Stimulated activated CD8-positive, alpha-beta memory T cell treated with anti-CD3 and anti-CD28 coated beads, Interleukin-4, amount 100 ng/mL, for 1 hour (primary cell): ENCODE results near the gene ATCAY.
"Not testable (repeated sequence)": the region's sequence is repeated elsewhere in the genome, so short reads cannot be mapped to it uniquely, and the experiment has no call there.

Experiments
- DNase-seq, 2 donors: peaks; one replicate each; pipeline ENCODE4 v3.0.0-alpha.2; 2020; ENCODE audit warnings: low read depth in 2 of 2, low spot score in 1 of 2

ATCAY gene

DNA sequence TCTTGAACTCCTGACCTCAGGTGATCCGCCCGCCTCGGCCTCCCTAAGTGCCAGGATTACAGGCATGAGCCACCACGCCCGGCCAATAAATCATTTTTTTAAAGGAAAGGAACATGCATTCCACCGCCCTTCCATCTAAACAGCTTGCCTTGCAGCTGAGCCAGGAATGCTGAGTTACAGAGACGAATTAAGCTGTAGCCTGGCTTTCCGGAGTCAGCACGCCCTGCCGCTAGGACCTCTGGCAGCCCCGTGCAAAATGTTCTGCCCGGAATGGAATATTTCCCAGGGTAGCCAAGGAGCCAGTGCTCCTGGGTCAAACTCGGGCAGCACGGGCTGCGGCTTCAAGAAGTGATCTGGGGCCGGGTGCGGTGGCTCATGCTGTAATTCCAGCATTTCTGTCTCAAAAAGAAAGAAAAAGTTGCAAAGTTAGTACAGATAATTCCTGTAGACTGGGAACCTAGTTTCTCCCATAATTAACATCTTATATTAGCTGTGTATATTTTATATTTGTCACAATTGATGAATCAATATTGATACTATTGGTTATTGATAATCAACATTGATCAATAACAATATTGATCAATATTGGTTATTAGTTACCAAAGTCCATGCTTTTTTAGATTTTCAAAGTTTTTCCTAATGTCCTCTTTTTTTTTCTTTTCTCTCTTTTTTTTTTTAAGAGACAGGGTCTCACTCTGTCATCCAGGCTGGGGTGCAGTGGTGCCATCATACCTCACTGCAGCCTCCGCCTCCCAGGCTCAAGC is 19.2 kb downstream of the ATCAY start:
- DNase-seq: no peak

DNA sequence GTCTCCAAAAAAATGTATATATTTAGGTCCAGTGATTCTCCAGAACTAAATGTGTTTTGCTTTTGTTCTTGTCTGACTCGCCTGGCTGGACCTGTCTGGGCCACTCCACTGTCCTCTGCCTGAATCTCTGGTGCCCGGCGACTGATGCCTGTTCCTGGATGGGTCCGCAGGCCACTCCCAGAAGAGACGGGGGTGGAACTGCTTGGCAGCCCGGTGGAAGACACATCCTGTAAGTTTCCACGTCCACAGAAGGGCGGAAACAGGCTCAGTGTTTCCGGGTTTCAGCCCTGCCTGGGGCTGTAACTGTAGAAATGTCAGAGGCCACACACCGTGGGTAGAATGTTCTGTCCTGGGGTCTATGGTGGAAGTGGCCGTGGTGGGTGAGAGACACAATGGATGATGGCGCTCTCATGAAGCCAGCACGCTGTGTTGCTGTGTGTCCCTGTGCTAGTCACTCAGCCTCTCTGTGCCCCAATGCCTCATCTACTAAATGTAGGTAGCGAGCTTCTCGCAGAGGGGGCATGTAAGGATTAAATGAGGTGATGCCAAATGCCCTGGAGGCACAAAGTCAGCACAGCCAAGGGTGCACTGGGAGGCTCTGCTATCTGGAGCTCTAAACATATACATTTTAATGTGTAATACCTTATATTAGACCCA is 22.0 kb downstream of the ATCAY start:
- DNase-seq: no peak

DNA sequence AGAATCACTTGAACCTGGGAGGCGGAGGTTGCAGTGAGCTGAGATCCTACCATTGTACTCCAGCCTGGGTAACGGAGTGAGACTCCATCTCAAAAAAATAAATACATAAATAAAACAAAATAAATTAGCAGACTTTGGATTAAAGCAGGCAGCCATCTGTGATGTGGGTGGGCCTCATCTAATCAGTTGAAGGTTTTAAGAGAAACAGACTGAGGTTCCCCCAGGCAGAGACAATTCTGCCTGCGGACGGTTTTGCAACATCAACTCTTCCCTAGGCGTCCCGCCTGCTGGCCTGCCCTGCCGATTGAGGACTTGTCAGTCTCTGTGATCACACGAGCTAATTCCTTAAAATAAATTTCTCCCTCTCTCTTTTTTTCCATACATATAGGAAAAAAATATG is 23.7 kb downstream of the ATCAY start:
- no peak for DNase-seq

DNA sequence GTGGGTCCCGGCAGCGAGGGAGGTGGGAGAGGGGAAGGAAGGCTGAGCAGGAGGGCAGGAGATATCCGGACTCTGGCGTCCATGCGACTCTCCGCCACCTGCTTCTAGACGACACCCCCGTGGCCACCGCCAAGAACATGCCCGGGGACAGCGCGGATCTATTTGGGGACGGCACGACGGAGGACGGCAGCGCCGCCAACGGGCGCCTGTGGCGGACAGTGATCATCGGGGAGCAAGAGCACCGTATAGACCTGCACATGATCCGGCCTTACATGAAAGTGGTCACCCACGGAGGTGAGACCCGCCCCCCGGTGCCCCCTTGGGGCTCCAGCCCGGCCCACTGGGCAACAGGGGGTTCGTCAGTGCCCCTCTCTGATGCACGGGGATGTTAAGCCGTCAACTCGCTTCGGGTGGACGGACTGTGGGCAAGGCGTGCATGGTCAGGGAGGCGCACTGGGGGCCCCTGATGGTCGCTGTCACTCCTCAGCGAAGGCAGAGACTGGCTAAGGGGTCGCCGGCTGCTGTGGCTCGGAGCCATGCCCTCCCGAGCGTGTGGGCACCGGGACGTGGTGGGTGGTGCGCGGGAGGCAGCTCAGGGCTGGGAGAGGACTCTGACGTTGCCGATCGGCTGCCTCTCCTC is 27.3 kb downstream of the ATCAY start:
- no peak for DNase-seq

DNA sequence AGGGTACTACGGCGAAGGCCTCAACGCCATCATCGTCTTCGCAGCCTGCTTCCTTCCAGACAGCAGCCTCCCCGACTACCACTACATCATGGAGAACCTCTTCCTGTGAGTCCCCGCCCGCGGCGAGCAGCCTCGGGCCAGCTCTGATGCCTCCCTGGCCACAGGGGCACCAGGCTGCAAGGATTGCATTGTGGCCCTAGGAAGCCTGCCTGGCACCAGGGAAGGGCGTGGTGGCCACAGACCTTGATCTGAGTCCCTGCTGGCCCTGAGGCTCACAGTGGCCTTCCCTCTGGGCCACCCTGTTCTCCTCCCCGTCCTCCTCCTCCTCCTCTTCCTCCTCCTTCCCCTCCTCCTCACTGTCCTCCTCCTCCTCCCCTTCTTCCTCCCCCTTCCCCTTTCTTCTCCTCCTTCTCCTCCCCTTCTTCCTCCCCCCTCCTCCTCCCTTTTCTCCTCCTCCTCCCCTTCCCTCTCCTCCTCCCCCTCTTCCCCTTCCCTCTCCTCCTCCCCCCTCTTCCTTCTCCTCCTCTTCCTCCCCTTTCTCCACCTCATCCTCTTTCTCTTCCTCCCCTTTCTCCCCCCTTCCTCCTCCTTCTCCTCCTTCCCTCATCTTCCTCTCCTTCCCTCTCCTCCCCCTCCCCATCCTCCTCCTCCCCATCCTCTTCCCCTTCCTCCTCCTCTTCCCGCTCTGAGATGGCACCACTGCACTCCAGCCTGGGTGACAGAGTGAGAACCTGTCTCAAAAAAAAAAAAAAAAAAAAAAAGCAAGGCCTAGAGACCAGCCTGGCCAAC is 28.0 kb downstream of the ATCAY start:
- no peak for DNase-seq

DNA sequence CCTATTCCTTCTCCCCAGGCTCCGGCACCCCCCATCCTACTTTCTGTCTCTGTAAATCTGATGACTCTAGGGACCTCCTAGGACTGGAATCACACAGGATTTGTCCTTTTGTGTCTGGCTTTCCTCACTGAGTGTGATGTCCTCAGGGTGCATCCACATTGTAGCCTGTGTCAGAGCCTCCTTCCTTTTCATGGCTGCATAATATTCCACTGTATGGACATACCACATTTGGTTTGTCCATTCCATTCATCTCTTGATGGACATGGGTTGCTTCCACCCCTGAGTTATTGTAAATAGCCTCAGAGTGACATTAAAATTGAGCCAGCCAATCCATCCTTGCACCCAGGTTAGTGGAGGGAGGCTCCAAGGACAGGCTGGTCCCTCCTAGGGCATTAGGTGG is 29.6 kb downstream of the ATCAY start:
- DNase-seq: no peak

DNA sequence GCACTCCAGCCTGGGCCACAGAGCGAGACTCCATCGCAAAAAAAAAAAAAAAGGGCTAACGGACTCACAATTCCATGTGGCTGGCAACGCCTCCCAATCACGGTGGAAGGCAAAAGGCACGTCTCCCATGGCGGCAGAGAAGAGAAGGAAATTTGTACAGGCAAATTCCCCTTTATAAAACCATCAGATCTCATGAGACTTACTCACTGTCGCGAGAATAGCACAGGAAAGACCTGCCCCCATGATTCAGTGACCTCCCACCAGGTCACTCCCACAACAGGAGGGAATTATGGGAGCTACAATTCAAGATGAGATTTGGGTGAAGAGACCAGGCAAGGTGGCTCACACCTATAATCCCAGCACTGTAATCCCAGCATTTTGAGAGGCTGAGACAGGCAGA is 33.7 kb downstream of the ATCAY start:
- DNase-seq: no peak

DNA sequence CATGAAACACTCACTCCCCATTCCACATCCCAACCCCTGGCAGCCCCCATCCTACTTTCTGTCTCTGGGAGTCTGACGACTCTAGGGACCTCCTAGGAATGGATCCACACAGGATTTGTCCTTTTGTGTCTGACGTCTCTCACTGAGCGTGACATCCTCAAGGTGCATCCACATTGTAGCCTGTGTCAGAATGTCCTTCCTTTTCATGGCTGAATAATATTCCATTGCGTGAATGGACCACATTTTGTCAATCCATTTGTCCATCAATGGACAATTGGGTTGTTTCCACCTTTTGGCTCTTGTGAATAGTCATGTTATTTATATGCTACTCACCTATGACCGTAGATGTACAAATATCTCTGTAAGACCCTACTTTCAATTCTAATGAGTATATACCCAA is 35.5 kb downstream of the ATCAY start:
- no peak for DNase-seq

DNA sequence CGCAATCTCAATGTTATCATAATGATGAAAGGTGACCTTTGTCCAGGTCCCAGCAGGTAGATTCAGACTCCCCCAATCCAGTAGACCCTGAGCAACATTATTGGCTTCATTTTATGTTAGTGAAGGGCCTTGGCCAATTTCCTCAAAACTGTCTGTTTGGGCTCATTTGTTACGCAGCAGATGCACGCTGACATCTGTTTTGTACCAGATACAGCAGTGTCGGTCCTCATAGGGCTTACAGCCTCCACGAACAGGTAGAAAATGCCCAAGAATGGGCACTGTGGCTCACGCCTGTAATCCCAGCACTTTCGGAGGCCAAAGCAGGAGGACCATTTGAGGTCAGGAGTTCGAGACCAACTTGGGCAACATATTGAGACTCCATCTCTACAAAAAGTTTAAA is 39.3 kb downstream of the ATCAY start:
- no peak for DNase-seq

DNA sequence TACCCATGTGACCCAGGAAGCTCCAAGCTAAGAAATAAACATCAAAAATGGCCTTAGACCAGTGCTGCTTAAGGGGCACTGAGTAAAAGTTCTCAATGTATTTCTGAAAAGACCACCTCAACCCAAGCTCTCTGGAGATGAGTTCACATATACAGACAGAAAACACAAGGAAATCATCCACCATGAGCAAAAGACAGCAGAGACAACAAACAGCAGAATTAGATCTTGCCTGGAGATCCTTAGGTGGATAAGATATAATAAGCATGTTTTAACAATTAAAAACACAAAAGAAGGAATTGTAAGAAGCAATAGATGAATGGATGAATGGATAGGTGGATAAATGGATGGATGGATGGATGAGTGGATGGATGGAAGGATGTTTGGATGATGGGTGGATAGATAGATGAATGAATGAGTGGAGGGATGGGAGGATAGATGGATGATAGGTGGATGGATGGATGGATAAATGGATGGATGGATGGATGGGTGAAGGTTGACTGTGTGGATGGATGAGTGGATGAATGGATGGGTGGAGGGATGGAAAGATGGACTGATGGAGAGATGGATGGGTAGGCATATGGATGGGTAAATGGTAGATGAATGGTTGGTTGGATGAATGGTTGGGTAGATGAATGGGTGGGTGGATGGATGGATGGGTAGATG is 42.7 kb downstream of the ATCAY start:
- no peak for DNase-seq

DNA sequence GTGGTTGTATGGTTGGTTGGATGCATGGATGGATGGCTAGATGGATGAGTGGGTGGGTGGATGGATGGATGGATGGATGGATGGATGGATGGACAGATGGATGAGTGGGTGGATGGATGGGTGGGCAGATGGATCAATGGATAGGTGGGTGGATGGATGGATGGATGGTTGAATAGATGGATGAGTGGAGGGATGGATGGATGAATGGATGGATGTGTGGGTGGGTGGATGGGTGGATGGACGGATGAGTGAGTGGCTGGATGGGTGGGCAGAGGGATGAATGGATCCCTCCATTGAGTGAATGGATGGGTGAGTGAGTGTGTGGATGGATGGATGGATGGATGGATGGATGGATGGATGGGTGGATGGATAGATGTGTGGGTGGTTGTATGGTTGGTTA is 43.4 kb downstream of the ATCAY start:
- no peak for DNase-seq

DNA sequence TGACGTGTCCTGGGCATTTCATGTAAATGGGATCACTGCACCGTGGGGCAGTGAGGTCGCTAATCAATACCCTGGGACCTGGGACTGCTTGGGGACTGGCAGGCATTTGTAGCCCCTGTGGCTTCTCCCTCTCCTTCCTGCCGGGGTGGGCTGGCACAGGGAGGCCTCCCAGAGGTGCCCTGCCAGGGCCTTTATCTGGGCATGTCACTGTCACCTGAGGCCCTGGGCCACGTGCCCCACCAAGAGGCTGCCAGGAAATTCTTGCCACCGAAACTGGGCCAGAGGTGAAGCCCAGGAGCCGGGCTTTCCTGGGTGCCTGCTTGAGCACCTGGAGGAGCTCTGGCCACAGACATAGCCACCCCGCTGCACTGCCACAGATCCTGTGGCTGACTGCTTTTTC is 50.6 kb downstream of the ATCAY start:
- DNase-seq: no peak

DNA sequence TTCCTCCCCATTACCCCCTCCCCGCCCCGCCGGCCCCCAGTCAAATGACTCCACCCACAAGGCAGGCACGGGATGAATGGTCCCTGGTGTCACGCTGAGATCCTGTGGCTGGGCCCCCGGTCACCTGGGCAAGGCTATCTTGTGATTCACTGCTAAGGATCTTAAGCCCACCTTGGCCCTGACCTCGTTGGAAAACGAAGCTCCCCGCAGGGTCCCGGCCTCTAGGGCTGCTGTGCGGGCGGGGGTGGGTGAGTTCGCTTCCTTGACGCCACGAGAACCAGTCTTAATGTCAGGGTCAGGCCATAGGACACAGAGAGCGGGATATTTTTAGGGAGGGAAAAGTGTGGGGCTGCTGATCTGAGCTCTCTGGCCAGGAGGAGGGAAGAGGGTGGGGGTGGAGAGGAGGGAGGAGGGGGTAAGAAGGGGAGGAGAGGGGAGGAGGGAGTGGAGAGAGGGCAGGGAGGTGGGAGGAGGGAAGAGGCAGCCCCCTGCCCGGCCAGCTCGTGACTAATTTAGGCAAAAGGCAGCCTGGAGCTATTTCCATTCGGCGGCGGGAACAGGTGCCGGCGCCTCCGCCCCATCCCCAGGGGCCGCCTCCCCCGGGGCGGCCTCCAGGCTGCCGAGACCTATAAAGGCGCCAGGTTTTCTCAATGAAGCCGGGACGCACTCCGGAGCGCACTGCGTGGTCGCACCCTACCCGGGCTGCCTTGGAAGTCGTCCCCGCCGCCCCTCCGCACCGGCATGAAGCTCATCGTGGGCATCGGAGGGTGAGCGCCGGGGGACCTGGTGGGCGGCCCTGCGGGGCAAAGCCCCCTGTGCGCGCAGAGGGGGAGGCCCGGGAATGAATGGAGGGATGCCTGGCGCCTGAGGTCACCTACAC is 52.7 kb downstream of the ATCAY start, which contains the start of gene NMRK2:
Gene NMRK2 (plus strand): TSS at position 139 of the 880 bp plus-strand sequence. CDS start 603 bp downstream, at position 742.
- no peak for DNase-seq

DNA sequence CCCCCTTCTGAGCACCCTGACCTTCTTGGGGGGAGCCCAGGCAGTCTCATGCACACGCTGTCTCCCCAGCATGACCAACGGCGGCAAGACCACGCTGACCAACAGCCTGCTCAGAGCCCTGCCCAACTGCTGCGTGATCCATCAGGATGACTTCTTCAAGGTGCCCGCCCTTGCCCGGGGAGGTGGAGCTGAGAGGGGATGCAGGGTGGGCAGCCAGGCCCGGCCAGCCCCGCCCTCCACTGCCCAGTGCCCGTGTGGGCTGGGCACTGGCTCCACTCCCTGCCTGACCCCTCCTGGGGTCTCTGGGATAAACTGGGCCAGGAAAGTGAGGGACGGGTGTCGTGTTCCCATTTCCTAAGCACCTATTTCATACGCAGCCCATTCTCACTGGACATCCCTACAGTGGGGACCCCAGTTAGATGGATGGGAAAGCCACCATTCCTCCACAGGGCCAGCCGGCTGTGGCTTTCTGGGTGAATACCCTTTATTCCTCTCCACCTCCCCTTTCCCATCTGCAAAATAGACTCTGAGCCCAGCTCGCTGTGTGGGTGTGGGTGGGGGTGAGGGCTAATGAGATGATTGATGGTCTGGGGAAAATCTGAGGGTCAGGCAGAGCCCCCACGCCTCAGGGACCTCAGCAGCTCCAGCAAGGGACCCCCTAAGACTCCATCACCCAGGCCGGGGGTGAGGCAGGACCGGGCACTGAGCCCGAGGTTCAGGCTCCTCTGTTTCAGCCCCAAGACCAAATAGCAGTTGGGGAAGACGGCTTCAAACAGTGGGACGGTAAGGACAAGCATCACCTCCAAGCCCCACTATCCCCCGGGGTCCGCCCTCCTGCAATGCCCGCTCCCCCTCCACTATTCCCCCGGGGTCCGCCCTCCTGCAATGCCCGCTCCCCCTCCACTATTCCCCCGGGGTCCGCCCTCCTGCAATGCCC is 56.3 kb downstream of the ATCAY start:
- DNase-seq: no peak

DNA sequence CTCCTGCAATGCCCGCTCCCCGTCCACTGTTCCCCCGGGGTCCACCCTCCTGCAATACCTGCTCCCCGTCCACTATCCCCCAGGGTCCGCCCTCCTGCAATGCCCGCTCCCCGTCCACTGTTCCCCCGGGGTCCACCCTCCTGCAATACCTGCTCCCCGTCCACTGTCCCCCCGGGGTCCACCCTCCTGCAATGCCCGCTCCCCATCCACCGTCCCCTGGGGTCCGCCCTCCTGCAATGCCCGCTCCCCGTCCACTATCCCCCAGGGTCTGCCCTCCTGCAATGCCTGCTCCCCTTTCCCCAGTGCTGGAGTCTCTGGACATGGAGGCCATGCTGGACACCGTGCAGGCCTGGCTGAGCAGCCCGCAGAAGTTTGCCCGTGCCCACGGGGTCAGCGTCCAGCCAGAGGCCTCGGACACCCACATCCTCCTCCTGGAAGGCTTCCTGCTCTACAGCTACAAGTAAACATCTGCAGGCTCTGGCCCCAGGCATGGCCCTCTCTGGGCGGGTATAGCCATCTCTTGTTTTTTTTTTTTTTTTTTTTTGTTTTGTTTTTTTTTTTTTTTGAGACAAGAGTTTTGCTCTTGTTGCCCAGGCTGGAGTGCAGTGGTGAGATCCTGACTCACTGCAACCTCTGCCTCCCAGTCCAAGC is 57.9 kb downstream of the ATCAY start:
- DNase-seq: not testable (repeated sequence)

DNA sequence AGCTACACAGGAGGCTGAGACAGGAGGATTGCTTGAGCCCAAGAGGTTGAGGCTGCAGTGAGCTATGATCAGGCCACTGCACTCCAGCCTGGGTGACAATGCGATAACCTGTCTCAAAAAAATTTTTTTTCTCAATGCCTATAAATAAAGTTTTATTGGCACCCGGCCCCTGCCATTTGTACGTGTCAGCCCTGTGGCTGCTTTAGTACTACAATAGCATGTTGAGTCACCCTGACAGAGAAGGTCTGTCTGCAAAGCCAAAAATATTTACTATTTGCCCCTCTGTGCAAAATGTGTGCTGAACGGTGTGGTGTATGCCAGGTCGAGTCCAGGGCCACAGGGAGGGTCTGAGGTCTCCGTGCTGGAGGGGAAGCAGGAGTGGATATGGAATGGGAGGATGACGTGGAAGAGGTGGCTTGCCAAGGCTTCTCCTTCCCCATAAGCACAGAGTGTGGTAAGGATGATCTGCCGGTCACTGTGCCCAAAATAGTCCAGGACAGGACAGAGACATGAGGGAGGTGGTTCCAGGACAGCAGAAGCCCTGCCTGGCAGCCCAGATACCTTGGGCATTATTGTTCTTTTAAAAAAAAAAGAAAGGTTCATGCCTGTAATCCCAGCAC is 62.4 kb downstream of the ATCAY start:
- DNase-seq: no peak

DNA sequence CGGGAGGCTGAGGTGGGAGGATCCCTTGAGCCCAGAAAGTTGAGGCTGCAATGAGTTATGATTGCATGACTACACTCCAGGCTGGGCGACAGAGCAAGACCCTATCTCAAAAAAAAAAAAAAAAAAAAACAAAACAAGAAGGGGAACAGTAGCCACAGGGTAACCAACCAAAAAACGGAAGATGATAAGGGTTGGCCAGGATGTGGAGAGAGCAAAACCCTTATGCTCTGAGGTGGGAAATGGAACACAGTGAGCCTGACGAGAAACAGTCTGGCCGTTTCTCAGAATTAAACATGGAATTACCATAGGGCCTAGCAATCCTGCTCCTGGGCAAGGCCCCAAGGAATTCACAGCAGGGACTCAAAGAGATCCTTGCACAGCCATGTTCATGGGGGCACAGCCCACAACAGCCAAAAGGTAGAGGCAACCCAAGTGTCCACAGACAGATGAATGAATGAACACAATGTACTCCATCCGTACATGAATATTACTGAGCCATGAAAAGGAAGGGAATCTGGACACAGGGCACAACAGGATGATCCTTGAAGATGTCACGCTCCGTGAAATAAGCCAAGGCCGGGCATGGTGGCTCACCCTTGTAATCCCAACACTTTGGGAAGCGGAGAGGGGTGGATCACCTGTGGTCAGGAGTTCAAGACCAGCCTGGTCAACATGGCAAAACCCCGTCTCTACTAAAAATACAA is 63.7 kb downstream of the ATCAY start:
- no peak for DNase-seq
